ENCODE measurements around the gene NOS1.

GRCh38 chr12:117210266-117210918, 151.0 kb downstream of the NOS1 start:
- TF ChIP-seq CTCF (IDR thresholded peaks at IDR 0.05) (no peak), POLR2A (IDR thresholded peaks at IDR 0.05) (no peak)

All from thyroid gland (tissue), 4 donors.